Ascending aorta (tissue), 2 donors: ENCODE data around the gene NUP160. TPM values are rescaled to one million over a fixed set of nuclear protein-coding genes. Genes with fewer than 3 reads are reported as not detected.
"Not testable (repeated sequence)": the region's sequence is repeated elsewhere in the genome, so short reads cannot be mapped to it uniquely, and the experiment has no call there.

Experiments
- DNase-seq, 2 donors: peaks; one replicate each; pipeline ENCODE4 v3.0.0-alpha.2; 2019; ENCODE audit warnings: low spot score in 2 of 2
- H3K27ac ChIP-seq, 2 donors: fragments of 200-600 bp; sonication (generic); one replicate each; pipeline ENCODE4 v1.5.1; 2016 to 2017; ENCODE audit warnings: mild to moderate bottlenecking in 1 of 2
- H3K27me3 ChIP-seq: fragments of 200-600 bp; sonication (generic); one replicate; pipeline ENCODE4 v1.5.1; 2017
- H3K36me3 ChIP-seq, 2 donors: fragments of 200-600 bp; sonication (generic); one replicate each; pipeline ENCODE4 v1.5.1; 2016
- H3K4me1 ChIP-seq, 2 donors: fragments of 200-600 bp; sonication (generic); one replicate each; pipeline ENCODE4 v1.5.1; 2016 to 2017; ENCODE audit warnings: mild to moderate bottlenecking in 1 of 2
- H3K4me3 ChIP-seq, 2 donors: fragments of 200-600 bp; sonication (generic); one replicate each; pipeline ENCODE4 v1.5.1; 2016 to 2017; ENCODE audit warnings: mild to moderate bottlenecking in 1 of 2
- H3K9me3 ChIP-seq, 2 donors: fragments of 200-600 bp; sonication (generic); one replicate each; pipeline ENCODE4 v1.5.1; 2016
- CTCF ChIP-seq, 3 experiments: fragments of 200-600 bp in 2 of 3; fragments of 450-650 bp in 1 of 3; sonication (generic) in 2 of 3; IDR thresholded peaks; one replicate each; pipeline ENCODE4 v1.5.1; 2016 to 2019; ENCODE audit warnings: antibody characterized with exemption in 3 of 3, mild to moderate bottlenecking in 1 of 3, moderate library complexity in 1 of 3
- intact Hi-C: fragments of 100-400 bp; cut with DNase I; formaldehyde crosslinking; loops from one replicate; pipeline ENCODE4 v1.15.1; 2023
- total RNA-seq: library from RNA; depleted of rRNA; stranded (reverse); fragments of >200 nt; gene quantifications from one replicate; pipeline ENCODE4 v1.1.0, GENCODE V29; 2016

Gene NUP160
- total RNA-seq, 1 donor from 2014 or later, result 14.0 TPM

- TF ChIP-seq CTCF (IDR thresholded peaks at IDR 0.05), result no peak
- DNase-seq, result no peak
- Histone ChIP-seq H3K9me3 (no peaks in the 10 kb centered on the region), H3K4me1 (no peaks in the 10 kb centered on the region), H3K27ac (no peak overlapping the region), H3K27me3 (no peaks in the 10 kb centered on the region), H3K36me3 (peaks cover 62 to 93% of the 10 kb centered on the region in 2 donors), H3K4me3 (no peak overlapping the region)
- intact Hi-C loops, result no loop called here
Measured at GRCh38 chr11:47800759-47801158, 47.4 kb downstream of the NUP160 start.

- Histone ChIP-seq H3K27ac (no peak overlapping the region), H3K36me3 (peaks cover 66 to 88% of the 10 kb centered on the region in 2 donors), H3K4me1 (no peaks in the 10 kb centered on the region), H3K4me3 (no peak overlapping the region), H3K9me3 (no peaks in the 10 kb centered on the region), H3K27me3 (no peaks in the 10 kb centered on the region)
- TF ChIP-seq CTCF (IDR thresholded peaks at IDR 0.05), result no peak
- no peak for DNase-seq
- intact Hi-C loops, result no loop called here
Measured at GRCh38 chr11:47797633-47798032, 50.5 kb downstream of the NUP160 start.

GRCh38 chr11:47791774-47792430 lies 56.2 kb downstream of the NUP160 start:
- TF ChIP-seq CTCF (IDR thresholded peaks at IDR 0.05), result no peak
- Histone ChIP-seq H3K4me1 (no peaks in the 10 kb centered on the region), H3K27me3 (no peaks in the 10 kb centered on the region), H3K9me3 (no peaks in the 10 kb centered on the region), H3K27ac (no peak overlapping the region), H3K36me3 (peaks cover 37 to 81% of the 10 kb centered on the region in 2 donors), H3K4me3 (no peak overlapping the region)
- DNase-seq, result no peak
- intact Hi-C loops, result no loop called here

- H3K27ac ChIP-seq, intact Hi-C loops, H3K4me1 ChIP-seq, H3K27me3 ChIP-seq, H3K4me3 ChIP-seq, H3K9me3 ChIP-seq, DNase-seq: not testable (repeated sequence)
- H3K36me3 ChIP-seq, result peaks cover 44 to 87% of the 10 kb centered on the region in 2 donors
Measured at GRCh38 chr11:47790017-47790416, 58.1 kb downstream of the NUP160 start.

GRCh38 chr11:47788181-47788580 lies 60.0 kb downstream of the NUP160 start:
- H3K4me1 ChIP-seq, result no peaks in the 10 kb centered on the region
- no peak for DNase-seq
- peaks cover 53 to 87% of the 10 kb centered on the region in 2 donors for H3K36me3 ChIP-seq
- intact Hi-C loops, result no loop called here
- H3K27me3 ChIP-seq, result no peaks in the 10 kb centered on the region
- H3K9me3 ChIP-seq, result no peaks in the 10 kb centered on the region
- H3K4me3 ChIP-seq, result no peak overlapping the region
- H3K27ac ChIP-seq, result no peak overlapping the region
- no peak for TF ChIP-seq CTCF (IDR thresholded peaks at IDR 0.05)

- intact Hi-C loops, result no loop called here
- no peaks in the 10 kb centered on the region for H3K27me3 ChIP-seq
- H3K9me3 ChIP-seq, result no peaks in the 10 kb centered on the region
- DNase-seq, result no peak
- no peaks in the 10 kb centered on the region for H3K4me1 ChIP-seq
- H3K4me3 ChIP-seq, result no peak overlapping the region
- no peak for TF ChIP-seq CTCF (IDR thresholded peaks at IDR 0.05)
- no peak overlapping the region for H3K27ac ChIP-seq
- H3K36me3 ChIP-seq, result peaks cover 54 to 95% of the 10 kb centered on the region in 2 donors
Measured at GRCh38 chr11:47786373-47786772, 61.8 kb downstream of the NUP160 start.
